Caco-2 (cell line): ENCODE data around the gene PLEKHA6. TPM values are rescaled to one million over a fixed set of nuclear protein-coding genes. Genes with fewer than 3 reads are reported as not detected.

Source experiments
- BruUV-seq: library from RNA; stranded (reverse); fragments of 400-500 nt; replicated peaks from 2 replicates; lab custom pipeline; 2021; lab: Mats Ljungman, UMichigan
- CTCF ChIA-PET: fragments of 300-600 bp; sonication (Branson Sonifier 250); formaldehyde crosslinking; loops from one replicate; lab custom pipeline; 2022; ENCODE audit warnings: antibody characterized with exemption; lab: Charles Lee
- POLR2A ChIA-PET: fragments of 300-600 bp; sonication (Branson Sonifier 250); formaldehyde crosslinking; loops from one replicate; lab custom pipeline; 2022; ENCODE audit warnings: antibody characterized with exemption; lab: Charles Lee
- DNase-seq, 2 experiments: peaks; one replicate each; pipeline versions ENCODE4 v3.0.0 to v3.0.0-alpha.2; 2020 to 2022
- H3K27me3 ChIP-seq: replicated peaks from 2 replicates; pipeline ENCODE4 v1.6.0; 2011; ENCODE audit warnings: low read length; ENCODE audit not compliant: control insufficient read depth, insufficient read depth
- H3K36me3 ChIP-seq: 2 replicates; pipeline ENCODE4 v1.5.1; 2011; ENCODE audit warnings: low read length; ENCODE audit not compliant: control insufficient read depth, insufficient read depth
- H3K4me1 ChIP-seq: fragments of 250-450 bp; sonication (Bioruptor Pico); 2 replicates; pipeline ENCODE4 v1.5.1; 2020; ENCODE audit warnings: mild to moderate bottlenecking
- H3K4me3 ChIP-seq: 2 replicates; pipeline ENCODE4 v1.5.1; 2011; ENCODE audit warnings: low read depth, mild to moderate bottlenecking, control low read depth, low read length
- H3K9me3 ChIP-seq: fragments of 250-450 bp; sonication (Bioruptor Pico); 2 replicates; pipeline ENCODE4 v1.5.1; 2020; ENCODE audit warnings: mild to moderate bottlenecking, moderate library complexity
- H3K27ac Mint-ChIP-seq: one replicate; pipeline ENCODE4 v1.8.0; 2022; ENCODE audit warnings: mixed read lengths; ENCODE audit not compliant: unreplicated experiment
- H3K27me3 Mint-ChIP-seq: one replicate; pipeline ENCODE4 v1.8.0; 2022; ENCODE audit warnings: mixed read lengths; ENCODE audit not compliant: insufficient read depth, unreplicated experiment
- H3K36me3 Mint-ChIP-seq: one replicate; pipeline ENCODE4 v1.8.0; 2022; ENCODE audit warnings: mild to moderate bottlenecking, mixed read lengths; ENCODE audit not compliant: insufficient read depth, unreplicated experiment
- H3K4me1 Mint-ChIP-seq: one replicate; pipeline ENCODE4 v1.8.0; 2022; ENCODE audit warnings: low read depth, mixed read lengths; ENCODE audit not compliant: unreplicated experiment
- H3K4me3 Mint-ChIP-seq: one replicate; pipeline ENCODE4 v1.8.0; 2022; ENCODE audit warnings: mild to moderate bottlenecking, moderate library complexity, mixed read lengths; ENCODE audit not compliant: unreplicated experiment
- H3K9me3 Mint-ChIP-seq: one replicate; pipeline ENCODE4 v1.8.0; 2022; ENCODE audit warnings: mixed read lengths; ENCODE audit not compliant: unreplicated experiment
- CTCF ChIP-seq, 2 experiments: fragments of 200-600 bp in 1 of 2; IDR thresholded peaks; 1 replicate in 1 of 2; 2 replicates in 1 of 2; pipeline versions ENCODE4 v1.5.1 to v1.8.0; 2011 to 2022; ENCODE audit warnings: antibody characterized with exemption in 1 of 2, control low read depth in 1 of 2, inconsistent platforms in 1 of 2, low read depth in 1 of 2, low read length in 1 of 2, mild to moderate bottlenecking in 1 of 2, moderate library complexity in 1 of 2; ENCODE audit not compliant: insufficient read depth in 1 of 2, severe bottlenecking in 1 of 2, unreplicated experiment in 1 of 2
- intact Hi-C: fragments of 100-400 bp; cut with micrococcal nuclease; formaldehyde crosslinking; loops from one replicate; pipeline ENCODE4 v1.10.0; 2022; ENCODE audit not compliant: unreplicated experiment
- total RNA-seq: library from RNA; stranded (reverse); gene quantifications from 2 replicates; pipeline ENCODE4 v1.2.3, GENCODE V29; 2022

The PLEKHA6 gene
- total RNA-seq, 1 experiment from 2014 or later: 18.8 TPM

DNA sequence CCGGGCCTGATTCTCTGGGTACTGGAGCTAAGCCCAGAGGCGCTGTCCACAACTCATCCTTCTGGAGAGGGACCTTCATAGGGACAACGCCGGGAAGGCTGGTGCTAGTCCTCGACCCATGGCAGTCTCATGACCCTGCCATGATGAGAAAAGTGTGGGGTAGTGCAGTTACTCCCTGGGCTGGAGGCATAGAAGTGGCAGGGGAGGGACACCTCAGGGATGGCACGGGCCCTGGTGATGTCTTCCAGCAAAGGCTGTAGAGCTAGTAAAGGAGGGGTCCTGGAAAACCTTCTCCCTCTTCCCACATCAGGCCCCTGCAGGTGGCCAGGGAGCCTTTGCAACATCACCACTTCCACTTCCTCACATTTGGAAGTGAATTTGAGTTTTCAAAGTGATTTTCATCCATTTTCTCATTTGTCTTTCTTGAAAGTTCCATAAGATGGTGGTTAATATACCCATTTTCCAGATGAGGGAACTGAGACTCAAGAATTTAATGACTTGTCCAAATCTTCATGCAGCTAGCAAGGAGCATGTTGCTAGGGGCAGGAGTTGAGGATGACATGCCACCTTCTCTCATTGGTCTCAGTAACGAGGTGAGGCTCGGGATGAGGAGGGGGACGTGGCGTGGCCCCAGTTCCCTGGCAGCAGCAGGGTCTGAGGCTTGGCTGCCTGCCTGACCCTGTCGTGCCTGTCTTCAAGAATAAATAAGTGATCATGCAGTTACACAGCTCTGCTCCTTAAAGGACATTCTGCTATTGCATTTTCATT lies 142.7 kb downstream of the PLEKHA6 start:
- Mint-ChIP-seq H3K4me1 (no peaks in the 10 kb centered on the region), H3K9me3 (no peaks in the 10 kb centered on the region), H3K4me3 (no peak overlapping the region), H3K36me3 (peaks cover 10% of the 10 kb centered on the region), H3K27ac (no peak overlapping the region), H3K27me3 (no peaks in the 10 kb centered on the region)
- BruUV-seq: no TSS peak
- peaks cover 12% of the 10 kb centered on the region; the same call in 1 of the 2 replicates for H3K4me1 ChIP-seq
- H3K36me3 ChIP-seq: no peaks in the 10 kb centered on the region
- H3K27me3 ChIP-seq: no peaks in the 10 kb centered on the region
- TF ChIP-seq CTCF (IDR thresholded peaks at IDR 0.05; ENCODE audit: insufficient read depth in 1 of 2, low read depth in 1 of 2, low read length in 1 of 2, severe bottlenecking in 1 of 2, unreplicated experiment in 1 of 2): no peak
- ChIA-PET CTCF (no interaction called here), POLR2A (interaction anchor here (1.0 kb wide), 1 partner anchor 276 kb away, joined by 4 read pairs; no protein-coding TSS in a partner anchor)
- no peak overlapping the region for H3K4me3 ChIP-seq
- intact Hi-C loops: no loop called here
- no peak for DNase-seq
- H3K9me3 ChIP-seq: no peaks in the 10 kb centered on the region

DNA sequence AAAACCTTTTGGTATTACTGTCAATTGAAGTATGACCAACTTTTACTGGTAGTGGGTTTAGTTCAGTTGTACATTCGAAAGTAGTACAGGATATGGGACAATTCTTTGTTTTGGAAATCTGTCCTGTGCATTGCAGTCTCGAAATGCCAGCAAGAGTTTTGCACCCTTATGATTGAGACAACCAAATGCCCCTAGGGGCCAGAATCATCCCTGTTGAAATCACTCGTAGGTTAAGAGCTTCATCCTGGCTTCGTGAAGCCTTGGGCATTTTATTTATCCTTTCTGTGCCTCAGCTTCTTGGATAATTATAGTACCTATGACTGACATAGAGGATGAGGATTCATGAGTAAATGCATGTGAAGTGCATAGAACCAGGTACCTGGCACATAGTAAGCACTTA lies 143.5 kb downstream of the PLEKHA6 start:
- Histone ChIP-seq H3K4me1 (peaks cover 12% of the 10 kb centered on the region; the same call in 1 of the 2 replicates), H3K4me3 (no peak overlapping the region), H3K9me3 (no peaks in the 10 kb centered on the region), H3K27me3 (no peaks in the 10 kb centered on the region), H3K36me3 (peaks cover under 1% of the 10 kb centered on the region; the same call in 1 of the 2 replicates)
- Mint-ChIP-seq H3K27ac (no peak overlapping the region), H3K9me3 (no peaks in the 10 kb centered on the region), H3K4me1 (no peaks in the 10 kb centered on the region), H3K4me3 (no peak overlapping the region), H3K27me3 (no peaks in the 10 kb centered on the region), H3K36me3 (peaks cover 10% of the 10 kb centered on the region)
- ChIA-PET POLR2A (interaction anchor here (1.0 kb wide), 1 partner anchor 277 kb away, joined by 4 read pairs; no protein-coding TSS in a partner anchor), CTCF (no interaction called here)
- intact Hi-C loops: no loop called here
- BruUV-seq: no TSS peak
- TF ChIP-seq CTCF (IDR thresholded peaks at IDR 0.05; ENCODE audit: insufficient read depth in 1 of 2, low read depth in 1 of 2, low read length in 1 of 2, severe bottlenecking in 1 of 2, unreplicated experiment in 1 of 2): no peak
- DNase-seq: no peak

- no peaks in the 10 kb centered on the region for H3K9me3 Mint-ChIP-seq
- no TSS peak for BruUV-seq
These were observed 145.8 kb downstream of the PLEKHA6 start, which contains the start of gene GOLT1A for GRCh38 chr1:204213668-204214662. Gene GOLT1A, minus strand, starts transcription at chr1:204213988. Its CDS starts 82 bp downstream, at chr1:204213906.

More at GRCh38 chr1:204213668-204214662, 145.8 kb downstream of the PLEKHA6 start, which contains the start of gene GOLT1A:
- intact Hi-C loops: loop anchor here (1.0 to 5.0 kb wide), 5 partner anchors 40 to 352 kb away; partner anchors contain the start of gene SNRPE
- H3K36me3 ChIP-seq: peaks cover 2% of the 10 kb centered on the region
- no peaks in the 10 kb centered on the region for H3K27me3 ChIP-seq
- DNase-seq: peak; percentile 97
- peaks cover 12% of the 10 kb centered on the region; the same call in 1 of the 2 replicates for H3K4me1 ChIP-seq
- Mint-ChIP-seq H3K27ac (no peak within 1 kb of the TSS), H3K36me3 (peaks cover 15% of the 10 kb centered on the region), H3K4me3 (no peak within 1 kb of the TSS), H3K27me3 (no peaks in the 10 kb centered on the region), H3K4me1 (no peaks in the 10 kb centered on the region)
- peak; percentile 65 to 73 for TF ChIP-seq CTCF (IDR thresholded peaks at IDR 0.05; ENCODE audit: insufficient read depth in 1 of 2, low read depth in 1 of 2, low read length in 1 of 2, severe bottlenecking in 1 of 2, unreplicated experiment in 1 of 2)
- CTCF ChIA-PET: interaction anchor here (0.6 to 2.1 kb wide), 34 partner anchors 9 to 353 kb away, joined by 3 to 44 read pairs (median 4); partner anchors contain the start of genes PLEKHA6 and SNRPE
- POLR2A ChIA-PET: interaction anchor here (0.6 to 1.3 kb wide), 7 partner anchors 9 to 556 kb away, joined by 3 to 5 read pairs (median 3); partner anchors contain the start of gene ETNK2
- H3K9me3 ChIP-seq: no peaks in the 10 kb centered on the region
- H3K4me3 ChIP-seq: peak within 1 kb of the TSS; percentile 79
